Vagina (tissue), 2 donors: ENCODE measurements around the gene PPARA. TPM values are rescaled to one million over a fixed set of nuclear protein-coding genes. Genes with fewer than 3 reads are reported as not detected.
"Not testable (repeated sequence)": the region's sequence is repeated elsewhere in the genome, so short reads cannot be mapped to it uniquely, and the experiment has no call there.

ENCODE experiments used
- DNase-seq, 2 donors: peaks; one replicate each; pipeline ENCODE4 v3.0.0-alpha.2; 2017; ENCODE audit errors: extremely low spot score in 2 of 2
- H3K27ac ChIP-seq: fragments of 200-600 bp; sonication (generic); one replicate; pipeline ENCODE4 v1.5.1; 2019
- H3K27me3 ChIP-seq: fragments of 200-600 bp; sonication (generic); one replicate; pipeline ENCODE4 v1.5.1; 2019
- H3K36me3 ChIP-seq, 2 donors: fragments of 200-600 bp; sonication (generic); one replicate each; pipeline ENCODE4 v1.5.1; 2017 to 2019
- H3K4me1 ChIP-seq: fragments of 200-600 bp; sonication (generic); one replicate; pipeline ENCODE4 v1.5.1; 2019
- H3K4me3 ChIP-seq, 2 donors: fragments of 200-600 bp; sonication (generic); 1 replicate in 1 of 2; 2 replicates in 1 of 2; pipeline ENCODE4 v1.5.1; 2016 to 2019
- H3K9me3 ChIP-seq: fragments of 200-600 bp; sonication (generic); one replicate; pipeline ENCODE4 v1.5.1; 2019
- POLR2A ChIP-seq, 2 donors: fragments of 450-650 bp; IDR thresholded peaks; one replicate each; pipeline ENCODE4 v1.6.1; 2017; ENCODE audit warnings: antibody characterized with exemption in 2 of 2, mild to moderate bottlenecking in 2 of 2, moderate library complexity in 2 of 2
- POLR2AphosphoS5 ChIP-seq, 2 donors: sonication (generic); formaldehyde crosslinking; IDR thresholded peaks; one replicate each; pipeline ENCODE4 v1.9.0; 2017; ENCODE audit warnings: antibody characterized with exemption in 2 of 2, mild to moderate bottlenecking in 2 of 2, low read depth in 1 of 2; ENCODE audit not compliant: insufficient read depth in 1 of 2
- intact Hi-C: fragments of 100-400 bp; cut with DNase I; formaldehyde crosslinking; loops from one replicate; pipeline ENCODE4 v1.15.1; 2023
- total RNA-seq: library from RNA; depleted of rRNA; stranded (reverse); fragments of >200 nt; gene quantifications from one replicate; pipeline ENCODE4 v1.2.3, GENCODE V29; 2016
- TF ChIP-seq, protein P1 (sequence below), 3 experiments: fragments of 450-650 bp in 2 of 3; fragments of 200-600 bp in 1 of 3; sonication (generic) in 1 of 3; IDR thresholded peaks; one replicate each; pipeline ENCODE4 v1.5.1; 2017 to 2019; ENCODE audit warnings: antibody characterized with exemption in 3 of 3, mild to moderate bottlenecking in 2 of 3, moderate library complexity in 2 of 3

Gene PPARA
- total RNA-seq, 1 donor from 2014 or later: 13.5 TPM

- TF ChIP-seq, protein P1, sequence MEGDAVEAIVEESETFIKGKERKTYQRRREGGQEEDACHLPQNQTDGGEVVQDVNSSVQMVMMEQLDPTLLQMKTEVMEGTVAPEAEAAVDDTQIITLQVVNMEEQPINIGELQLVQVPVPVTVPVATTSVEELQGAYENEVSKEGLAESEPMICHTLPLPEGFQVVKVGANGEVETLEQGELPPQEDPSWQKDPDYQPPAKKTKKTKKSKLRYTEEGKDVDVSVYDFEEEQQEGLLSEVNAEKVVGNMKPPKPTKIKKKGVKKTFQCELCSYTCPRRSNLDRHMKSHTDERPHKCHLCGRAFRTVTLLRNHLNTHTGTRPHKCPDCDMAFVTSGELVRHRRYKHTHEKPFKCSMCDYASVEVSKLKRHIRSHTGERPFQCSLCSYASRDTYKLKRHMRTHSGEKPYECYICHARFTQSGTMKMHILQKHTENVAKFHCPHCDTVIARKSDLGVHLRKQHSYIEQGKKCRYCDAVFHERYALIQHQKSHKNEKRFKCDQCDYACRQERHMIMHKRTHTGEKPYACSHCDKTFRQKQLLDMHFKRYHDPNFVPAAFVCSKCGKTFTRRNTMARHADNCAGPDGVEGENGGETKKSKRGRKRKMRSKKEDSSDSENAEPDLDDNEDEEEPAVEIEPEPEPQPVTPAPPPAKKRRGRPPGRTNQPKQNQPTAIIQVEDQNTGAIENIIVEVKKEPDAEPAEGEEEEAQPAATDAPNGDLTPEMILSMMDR (IDR thresholded peaks at IDR 0.05): no peak
- no peak for TF ChIP-seq POLR2AphosphoS5 (IDR thresholded peaks at IDR 0.05; ENCODE audit: insufficient read depth in 1 of 2, low read depth in 1 of 2)
- no peak for TF ChIP-seq POLR2A (IDR thresholded peaks at IDR 0.05)
- intact Hi-C loops: no loop called here
- Histone ChIP-seq H3K4me1 (peaks cover 7% of the 10 kb centered on the region), H3K9me3 (no peaks in the 10 kb centered on the region), H3K27me3 (no peaks in the 10 kb centered on the region), H3K36me3 (no peaks in the 10 kb centered on the region), H3K27ac (no peak overlapping the region), H3K4me3 (no peak overlapping the region)
- DNase-seq: no peak
Observed at GRCh38 chr22:46136486-46137217, 13.7 kb upstream of the PPARA start.

DNA sequence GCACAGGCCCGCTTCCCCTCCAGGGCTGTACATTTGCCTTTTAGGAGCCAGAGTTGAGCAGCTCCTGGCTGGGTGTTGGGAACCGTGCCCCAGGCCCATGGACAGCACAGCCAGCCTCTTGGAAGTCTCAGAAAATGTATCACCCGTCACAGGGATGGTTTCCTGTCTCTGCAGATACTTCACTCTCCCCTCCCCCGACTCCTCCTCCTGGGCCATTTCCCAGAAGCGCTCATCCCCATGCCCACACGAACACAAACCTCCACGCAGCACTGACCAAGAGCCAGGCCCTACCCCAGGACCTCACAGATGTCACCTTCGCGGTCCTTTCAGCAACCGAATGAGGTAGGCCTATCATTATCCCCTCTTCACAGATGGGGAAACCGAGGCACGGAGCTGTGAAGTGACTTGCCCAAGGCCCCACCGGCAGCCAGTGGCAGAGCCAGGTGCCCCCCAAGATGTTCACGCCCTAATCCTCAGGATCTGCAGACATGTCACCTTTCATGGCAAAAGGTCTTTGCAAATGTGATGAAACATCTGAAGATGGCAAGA, 13.0 kb upstream of the PPARA start:
- intact Hi-C loops: no loop called here

GRCh38 chr22:46138058-46138797, 12.1 kb upstream of the PPARA start:
- no peaks in the 10 kb centered on the region for H3K27me3 ChIP-seq
- intact Hi-C loops: no loop called here
- no peak for DNase-seq
- no peak overlapping the region for H3K27ac ChIP-seq
- no peaks in the 10 kb centered on the region for H3K9me3 ChIP-seq
- H3K4me1 ChIP-seq: peaks cover 7% of the 10 kb centered on the region
- no peaks in the 10 kb centered on the region for H3K36me3 ChIP-seq
- no peak overlapping the region for H3K4me3 ChIP-seq
- TF ChIP-seq, protein P1 (IDR thresholded peaks at IDR 0.05): no peak
- no peak for TF ChIP-seq POLR2AphosphoS5 (IDR thresholded peaks at IDR 0.05; ENCODE audit: insufficient read depth in 1 of 2, low read depth in 1 of 2)
- no peak for TF ChIP-seq POLR2A (IDR thresholded peaks at IDR 0.05)

More for the DNA sequence above, 13.0 kb upstream of the PPARA start:
- no peaks in the 10 kb centered on the region for H3K9me3 ChIP-seq
- no peaks in the 10 kb centered on the region for H3K36me3 ChIP-seq
- H3K4me3 ChIP-seq: no peak overlapping the region
- H3K4me1 ChIP-seq: peaks cover 7% of the 10 kb centered on the region
- TF ChIP-seq POLR2A (IDR thresholded peaks at IDR 0.05): no peak
- TF ChIP-seq POLR2AphosphoS5 (IDR thresholded peaks at IDR 0.05; ENCODE audit: insufficient read depth in 1 of 2, low read depth in 1 of 2): no peak
- TF ChIP-seq, protein P1 (IDR thresholded peaks at IDR 0.05): no peak
- no peak overlapping the region for H3K27ac ChIP-seq
- no peaks in the 10 kb centered on the region for H3K27me3 ChIP-seq
- no peak for DNase-seq

DNA sequence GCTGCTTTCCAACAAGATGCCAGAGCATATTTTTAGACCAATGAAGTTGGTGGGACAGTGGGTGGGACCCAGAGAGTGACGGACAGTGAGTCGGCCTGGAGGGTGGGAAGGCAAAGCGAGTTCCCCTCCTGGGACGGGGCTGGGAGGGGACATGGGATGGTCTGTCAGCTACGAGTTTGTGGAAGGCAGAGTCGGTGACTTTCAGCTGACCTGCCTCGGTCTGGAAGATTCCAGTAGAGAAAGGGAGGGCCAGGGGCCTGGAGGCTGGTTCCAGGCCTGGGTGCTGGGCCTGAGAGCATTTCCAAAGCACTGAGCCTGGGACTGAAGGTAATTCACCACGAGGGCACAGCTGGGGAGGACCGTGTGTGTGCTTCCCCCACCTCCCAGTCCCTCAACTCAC, 10.9 kb upstream of the PPARA start:
- H3K4me3 ChIP-seq, H3K27me3 ChIP-seq, H3K36me3 ChIP-seq, H3K4me1 ChIP-seq, DNase-seq, H3K9me3 ChIP-seq, intact Hi-C loops: not testable (repeated sequence)
- H3K27ac ChIP-seq: peak overlapping the region; percentile 80

DNA sequence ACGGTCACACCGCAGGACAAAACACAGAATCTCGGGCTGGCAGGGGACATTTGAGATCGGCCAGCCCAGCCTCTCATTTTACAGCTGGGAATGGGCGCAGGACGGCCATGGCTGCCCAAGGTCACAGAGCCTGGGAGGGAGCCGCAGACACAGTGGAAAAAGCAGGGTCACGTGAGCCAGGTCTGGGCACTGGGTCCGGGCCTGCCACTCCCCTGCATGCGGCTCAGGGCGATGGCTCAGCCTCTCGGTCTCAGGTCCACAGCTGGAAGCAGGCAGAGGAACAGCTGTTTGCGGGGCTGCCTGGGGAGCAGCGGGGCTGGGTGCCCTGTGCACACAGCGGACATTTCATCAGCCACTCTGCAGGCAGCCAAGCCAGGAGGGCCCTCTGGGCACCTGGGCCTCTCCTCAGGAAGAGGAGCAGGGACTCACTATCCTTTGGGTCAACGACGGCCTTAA, 10.4 kb upstream of the PPARA start:
- DNase-seq: no peak
- no peaks in the 10 kb centered on the region for H3K36me3 ChIP-seq
- TF ChIP-seq POLR2AphosphoS5 (IDR thresholded peaks at IDR 0.05; ENCODE audit: insufficient read depth in 1 of 2, low read depth in 1 of 2): no peak
- TF ChIP-seq POLR2A (IDR thresholded peaks at IDR 0.05): no peak
- TF ChIP-seq, protein P1 (IDR thresholded peaks at IDR 0.05): no peak
- no peaks in the 10 kb centered on the region for H3K9me3 ChIP-seq
- H3K4me1 ChIP-seq: peaks cover 7% of the 10 kb centered on the region
- peak overlapping the region; percentile 80 for H3K27ac ChIP-seq
- no peaks in the 10 kb centered on the region for H3K27me3 ChIP-seq
- no peak overlapping the region for H3K4me3 ChIP-seq
- intact Hi-C loops: no loop called here
